GM18868 (cell line): Measurements from ENCODE around the gene IRGQ.
"Not testable (repeated sequence)": the region's sequence is repeated elsewhere in the genome, so short reads cannot be mapped to it uniquely, and the experiment has no call there.

Source experiments
- ATAC-seq: cut with Tn5 transposase; IDR thresholded peaks from one replicate; pipeline ENCODE4 v1.9.1; 2021; ENCODE audit warnings: mild to moderate bottlenecking, moderate library complexity; ENCODE audit not compliant: unreplicated experiment

The IRGQ gene

DNA sequence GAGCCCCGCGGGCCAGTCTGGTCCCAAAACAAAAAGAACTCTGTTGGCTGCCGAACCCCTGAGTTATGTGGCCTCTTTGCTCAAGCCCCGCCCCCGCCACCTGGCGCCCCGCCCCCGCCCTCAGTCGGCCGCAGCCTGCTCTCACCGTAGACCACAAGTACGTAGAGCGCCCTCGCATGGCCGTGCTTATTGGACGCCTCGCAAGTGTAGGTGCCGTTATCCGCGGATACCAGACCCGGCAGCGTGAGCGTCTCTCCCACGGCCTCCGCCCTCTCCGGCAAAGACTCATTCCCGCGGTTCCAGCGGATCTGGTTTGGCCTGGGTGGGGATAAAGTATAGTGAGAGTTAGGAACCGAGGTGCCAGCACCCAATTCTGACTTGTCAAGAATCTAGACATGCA lies 29.0 kb upstream of the IRGQ start:
- ATAC-seq = no peak

- ATAC-seq = no peak
These were observed 28.1 kb upstream of the IRGQ start for GRCh38 chr19:43623889-43624670.

DNA sequence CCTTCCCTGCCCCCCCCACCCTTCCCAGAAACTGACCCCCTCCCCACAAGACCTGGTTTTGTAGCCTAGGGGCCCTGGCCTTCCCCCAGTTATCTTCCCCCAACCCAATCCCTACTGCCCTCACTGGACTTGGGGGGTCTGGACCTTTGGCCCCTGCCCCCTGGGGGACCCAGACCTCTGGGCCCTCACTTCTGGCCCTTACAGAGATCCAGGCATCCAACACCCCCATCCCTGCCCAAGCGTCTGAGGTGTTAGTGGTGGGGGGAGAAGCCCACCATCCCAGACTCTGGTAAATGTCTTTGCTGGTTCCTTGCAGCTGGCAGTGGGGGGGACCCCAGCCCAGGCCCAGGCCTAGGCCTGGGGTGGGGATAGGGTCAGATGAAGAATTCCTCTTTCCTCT lies 27.0 kb upstream of the IRGQ start:
- no peak for ATAC-seq

DNA sequence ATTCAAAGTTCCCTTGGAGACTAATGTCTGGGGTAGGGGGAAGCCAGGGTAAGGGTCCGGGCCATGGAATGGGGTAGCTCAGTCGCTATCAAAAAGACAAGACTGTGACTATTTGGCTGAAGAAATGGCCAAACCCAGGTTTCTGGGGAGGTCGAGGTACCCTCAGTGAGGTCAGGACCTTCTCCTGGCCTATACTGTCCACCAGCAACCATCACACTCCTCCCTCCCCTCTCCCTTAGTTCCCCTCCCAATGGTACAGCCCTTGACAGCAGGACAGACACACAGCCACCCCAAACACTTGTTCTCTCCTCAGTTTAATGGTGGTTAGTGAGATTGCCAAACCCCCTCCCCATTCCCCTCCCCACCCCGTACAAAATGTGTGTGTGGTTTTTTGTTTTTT lies 26.1 kb upstream of the IRGQ start:
- ATAC-seq = no peak

DNA sequence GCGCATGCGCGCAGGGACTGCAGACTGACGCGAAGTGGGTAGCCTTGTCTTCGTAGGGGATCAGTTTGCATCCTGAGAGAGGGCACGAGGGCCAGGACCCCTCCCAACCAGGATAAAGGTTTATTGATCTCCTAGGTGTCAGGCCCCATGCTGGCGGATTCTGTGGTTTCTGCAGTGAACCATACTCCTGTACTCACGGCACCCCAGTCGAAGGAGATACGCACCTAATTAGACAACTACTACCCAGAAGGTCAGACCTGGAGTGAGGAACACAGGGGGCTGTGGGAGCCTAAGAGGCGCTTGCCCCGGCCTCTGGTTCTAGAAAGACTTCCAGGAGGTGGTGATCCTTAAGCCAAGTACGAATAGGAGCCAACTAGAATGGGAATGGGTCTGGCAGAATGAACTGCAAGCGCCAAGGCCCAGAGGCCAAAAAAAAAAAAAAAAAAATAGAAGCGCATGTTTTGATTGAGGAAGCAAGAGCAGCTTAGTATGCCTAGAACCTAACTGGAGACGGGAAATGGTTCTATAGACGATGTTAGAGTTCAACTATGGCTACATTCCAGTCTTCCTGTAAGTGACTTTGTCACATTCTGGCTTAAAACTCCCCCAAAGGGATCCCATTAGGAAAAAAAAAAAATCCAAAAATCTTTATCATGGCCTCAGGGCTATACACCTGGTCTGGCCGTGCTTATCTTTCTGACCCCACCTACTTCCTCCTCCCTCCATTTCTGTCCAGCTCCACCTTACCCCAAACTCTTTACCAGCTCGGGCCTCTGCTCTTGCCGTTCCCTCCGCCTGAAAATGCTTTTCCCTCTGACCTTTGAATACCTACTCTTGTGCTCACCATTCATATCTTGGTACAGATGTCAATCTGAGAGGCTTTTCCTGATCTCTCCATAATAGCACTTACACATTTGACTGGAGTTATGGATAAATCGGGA lies 24.4 kb upstream of the IRGQ start:
- no peak for ATAC-seq

- peak; percentile 75 for ATAC-seq
These were observed 23.5 kb upstream of the IRGQ start, which contains the start of gene ZNF428 for GRCh38 chr19:43619262-43620060. Gene ZNF428, minus strand, starts transcription at chr19:43619629. Its CDS starts 5,325 bp downstream, at chr19:43614304.

- ATAC-seq = peak; percentile 30
These were observed 23.0 kb upstream of the IRGQ start for GRCh38 chr19:43618921-43619261.

DNA sequence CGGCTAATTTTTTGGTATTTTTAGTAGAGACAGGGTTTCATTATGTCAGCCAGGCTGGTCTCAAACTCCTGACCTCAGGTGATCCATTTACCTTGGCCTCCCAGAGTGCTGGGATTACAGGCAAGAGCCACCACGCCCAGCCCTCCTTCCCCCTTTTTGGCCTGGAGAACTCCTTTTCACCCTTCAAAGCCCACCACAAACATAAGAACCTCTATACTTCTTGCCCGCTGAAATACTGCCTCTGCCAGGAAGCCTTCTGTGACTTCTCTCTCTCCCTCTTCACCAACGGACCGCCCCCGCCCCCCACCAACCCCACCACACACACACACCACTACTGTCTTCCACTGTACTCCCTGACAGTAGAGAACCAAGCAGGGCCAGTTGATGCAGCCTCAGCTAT lies 21.0 kb upstream of the IRGQ start:
- no peak for ATAC-seq

DNA sequence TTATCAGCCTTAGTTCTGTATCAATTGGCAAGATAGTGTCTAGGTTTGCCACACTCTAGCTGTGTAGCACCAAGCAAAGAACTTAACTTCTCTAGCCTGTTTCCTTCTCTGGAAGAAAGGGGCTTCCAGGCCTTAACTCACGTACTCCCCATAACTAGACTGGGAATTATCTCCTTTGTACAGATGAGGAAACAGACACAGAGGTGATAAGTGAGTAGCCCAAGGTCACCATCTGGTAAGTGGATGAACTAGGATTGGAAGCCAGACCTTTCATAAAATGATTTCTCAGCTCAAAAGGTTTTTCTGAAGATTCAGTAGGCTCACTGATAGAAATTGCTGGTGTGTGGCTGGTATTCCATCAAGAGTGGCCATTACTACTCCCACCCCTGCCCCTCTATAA lies 20.4 kb upstream of the IRGQ start:
- ATAC-seq = no peak

GRCh38 chr19:43612374-43612773 lies 16.4 kb upstream of the IRGQ start:
- ATAC-seq = no peak

- ATAC-seq = no peak
These were observed 15.9 kb upstream of the IRGQ start, which contains the start of gene SRRM5 for GRCh38 chr19:43611788-43612187. Gene SRRM5, plus strand, starts transcription at chr19:43612088. Its CDS starts 34 bp downstream, at chr19:43612122.

DNA sequence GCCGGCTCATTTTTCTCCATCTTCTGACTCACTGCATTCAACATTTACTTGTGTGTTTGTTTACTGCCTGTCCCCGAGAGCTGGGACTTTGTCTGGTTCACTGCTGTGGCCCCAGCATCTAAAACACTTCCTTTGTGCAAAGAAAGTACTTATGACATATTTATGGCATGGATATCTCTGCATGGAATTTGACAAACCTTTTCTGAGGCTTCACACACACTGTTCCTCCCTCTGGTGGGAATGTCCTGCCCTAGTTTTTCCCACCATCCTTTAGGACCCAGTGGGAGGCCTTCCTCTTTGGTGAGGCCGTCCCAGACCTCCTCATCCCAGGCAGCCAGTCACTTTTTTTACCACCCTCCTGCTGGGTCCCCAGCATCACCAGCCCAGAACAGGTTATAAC lies 14.6 kb upstream of the IRGQ start:
- no peak for ATAC-seq

DNA sequence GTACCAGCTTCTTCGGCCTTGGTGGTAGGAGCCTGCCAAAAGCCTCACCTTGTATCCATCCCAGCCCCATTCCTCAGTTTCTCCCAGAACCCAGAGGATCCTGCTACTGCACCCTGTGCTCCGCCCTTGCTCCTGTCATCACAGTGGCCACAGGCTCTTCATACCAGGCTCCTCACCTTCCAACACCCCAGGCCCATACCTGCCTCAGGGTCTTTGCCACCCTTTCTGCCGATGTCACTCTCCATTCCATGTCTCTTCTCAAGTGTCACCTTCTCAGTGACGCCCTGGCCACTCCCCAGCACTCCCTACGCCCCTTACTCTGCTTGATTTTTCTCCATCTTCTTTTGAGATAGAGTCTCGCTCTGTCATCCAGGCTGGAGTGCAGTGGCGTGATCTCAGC lies 13.9 kb upstream of the IRGQ start:
- no peak for ATAC-seq

GRCh38 chr19:43607238-43608205 lies 11.6 kb upstream of the IRGQ start:
- ATAC-seq = no peak

DNA sequence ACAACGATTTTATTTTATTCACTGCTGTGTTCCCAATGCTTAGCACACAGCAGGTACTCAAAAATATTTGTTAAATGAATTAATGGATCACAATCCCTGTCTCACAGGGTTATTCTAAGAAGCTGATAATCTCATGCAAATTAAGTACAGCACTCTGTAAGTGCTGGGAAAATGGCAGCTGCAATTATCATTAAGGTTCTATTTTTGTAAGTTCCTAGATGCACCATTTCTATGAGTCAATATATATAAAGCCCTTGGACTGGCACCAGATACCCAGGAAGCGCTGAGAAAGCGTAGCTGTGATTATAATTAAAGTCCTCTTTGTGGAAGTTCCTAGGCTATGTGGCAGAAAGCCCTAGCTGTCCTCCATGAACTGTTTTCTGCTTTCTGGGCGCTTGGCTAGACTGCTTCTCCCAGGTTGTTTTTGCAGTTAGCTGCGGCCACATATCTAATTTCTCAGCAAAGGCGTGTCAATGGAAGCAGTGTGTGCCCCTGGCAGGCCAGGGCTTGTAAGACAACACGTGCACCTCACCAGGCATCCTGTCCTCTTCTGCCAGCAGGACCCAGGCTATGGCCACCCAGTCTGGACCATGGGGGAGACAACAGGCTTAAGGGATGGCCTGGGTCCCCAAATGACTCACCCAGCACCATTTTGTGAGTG lies 10.8 kb upstream of the IRGQ start:
- ATAC-seq = no peak

DNA sequence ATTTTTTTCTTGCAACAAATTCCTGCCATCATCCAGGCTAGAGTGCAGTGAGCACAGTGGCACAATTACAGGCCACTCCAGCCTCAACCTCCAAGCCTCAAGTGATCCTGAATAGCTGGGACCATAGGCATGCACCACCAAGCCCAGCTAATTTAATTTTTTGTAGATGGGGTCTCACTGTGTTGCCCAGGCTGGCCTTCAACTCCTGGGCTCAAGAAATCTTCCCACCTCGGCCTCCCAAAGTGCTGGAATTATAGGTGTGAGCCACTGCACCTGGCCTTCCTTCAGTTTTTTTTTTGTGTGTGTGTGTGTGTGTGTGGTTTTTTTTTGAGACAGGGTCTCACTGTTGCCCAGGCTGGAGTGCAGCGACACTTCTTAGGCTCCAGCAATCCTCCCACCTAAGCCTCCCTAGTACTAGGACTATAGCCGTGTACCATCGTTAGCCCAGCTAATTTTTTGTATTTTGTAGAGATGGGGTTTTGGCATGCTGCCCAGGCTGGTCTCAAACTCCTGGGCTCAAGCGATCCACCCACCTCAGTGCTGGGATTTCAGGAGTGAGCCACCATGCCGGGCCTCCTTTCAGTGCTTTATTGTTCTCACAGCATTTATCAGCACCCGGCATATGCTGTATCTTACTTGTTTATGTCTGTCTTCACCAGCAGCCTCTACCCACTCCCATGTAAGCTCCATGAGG lies 10.1 kb upstream of the IRGQ start:
- ATAC-seq = no peak

DNA sequence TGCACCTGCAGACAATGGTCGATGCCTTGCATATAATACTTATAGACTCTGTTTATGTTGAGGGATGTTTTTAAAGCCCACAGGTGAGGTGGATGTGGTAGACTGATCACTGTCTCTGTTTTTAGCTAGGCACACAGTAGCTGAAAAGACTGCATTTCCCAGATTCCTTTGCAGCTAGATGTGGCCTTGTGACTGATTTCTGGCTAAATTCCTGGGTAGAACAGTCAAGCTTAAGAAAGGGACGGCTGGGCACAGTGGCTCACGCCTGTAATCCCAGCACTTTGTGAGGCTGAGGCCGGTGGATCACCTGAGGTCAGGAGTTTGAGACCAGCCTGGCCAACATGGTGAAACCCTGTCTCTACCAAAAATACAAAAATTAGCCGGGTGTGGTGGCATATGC lies 4.4 kb upstream of the IRGQ start:
- ATAC-seq = not testable (repeated sequence)

- ATAC-seq = no peak
These were observed 3.8 kb upstream of the IRGQ start for GRCh38 chr19:43599635-43600295.
